Loucy (cell line): ENCODE data around the gene SASH1.

Experiments used
- EZH2phosphoT487 ChIP-seq: fragments of 200-600 bp; IDR thresholded peaks from 2 replicates; pipeline ENCODE4 v1.6.1; 2018; ENCODE audit warnings: antibody characterized with exemption, mild to moderate bottlenecking, moderate library complexity, borderline replicate concordance
- TF ChIP-seq, protein P1 (sequence below): fragments of 200-600 bp; sonication (generic); conservative IDR thresholded peaks from 2 replicates; pipeline ENCODE4 v1.5.1; 2014; ENCODE audit warnings: mild to moderate bottlenecking, antibody characterized with exemption, low read length

DNA sequence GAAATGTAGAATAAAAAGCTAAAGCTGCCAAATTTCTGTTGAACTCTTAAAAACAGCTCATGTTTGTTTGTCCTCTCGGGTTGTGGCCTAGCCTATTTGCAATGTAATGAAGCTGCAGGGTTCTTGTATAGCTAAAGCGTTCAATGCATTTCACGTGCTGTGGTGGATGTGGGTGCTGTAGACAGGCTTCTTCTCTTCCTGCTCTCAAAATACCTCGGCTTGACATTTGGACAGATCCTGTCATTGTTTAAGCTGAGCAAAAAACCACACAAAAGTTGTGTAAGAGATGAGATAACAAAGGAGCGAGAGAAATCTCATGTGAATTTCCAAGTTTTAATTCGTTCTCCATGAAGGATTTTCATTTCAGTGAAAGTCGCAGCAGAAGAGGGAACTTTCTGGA lies 207.9 kb downstream of the SASH1 start:
- TF ChIP-seq, protein P1, sequence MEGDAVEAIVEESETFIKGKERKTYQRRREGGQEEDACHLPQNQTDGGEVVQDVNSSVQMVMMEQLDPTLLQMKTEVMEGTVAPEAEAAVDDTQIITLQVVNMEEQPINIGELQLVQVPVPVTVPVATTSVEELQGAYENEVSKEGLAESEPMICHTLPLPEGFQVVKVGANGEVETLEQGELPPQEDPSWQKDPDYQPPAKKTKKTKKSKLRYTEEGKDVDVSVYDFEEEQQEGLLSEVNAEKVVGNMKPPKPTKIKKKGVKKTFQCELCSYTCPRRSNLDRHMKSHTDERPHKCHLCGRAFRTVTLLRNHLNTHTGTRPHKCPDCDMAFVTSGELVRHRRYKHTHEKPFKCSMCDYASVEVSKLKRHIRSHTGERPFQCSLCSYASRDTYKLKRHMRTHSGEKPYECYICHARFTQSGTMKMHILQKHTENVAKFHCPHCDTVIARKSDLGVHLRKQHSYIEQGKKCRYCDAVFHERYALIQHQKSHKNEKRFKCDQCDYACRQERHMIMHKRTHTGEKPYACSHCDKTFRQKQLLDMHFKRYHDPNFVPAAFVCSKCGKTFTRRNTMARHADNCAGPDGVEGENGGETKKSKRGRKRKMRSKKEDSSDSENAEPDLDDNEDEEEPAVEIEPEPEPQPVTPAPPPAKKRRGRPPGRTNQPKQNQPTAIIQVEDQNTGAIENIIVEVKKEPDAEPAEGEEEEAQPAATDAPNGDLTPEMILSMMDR: no peak
- TF ChIP-seq EZH2phosphoT487: no peak
